ENCODE measurements around the gene LRCOL1.

The LRCOL1 gene

GRCh38 chr12:132568301-132568700 lies 42.1 kb downstream of the LRCOL1 start:
- ChIA-PET POLR2A (no interaction called here), CTCF (interaction anchor here (0.9 to 1.3 kb wide), 2 partner anchors 45 to 154 kb away, joined by 4 to 5 read pairs; no protein-coding TSS in a partner anchor)
- H3K27ac ChIP-seq (ENCODE audit: extremely low read depth, low read depth, low read length): no peak overlapping the region
- peaks cover 0 to 66% of the 10 kb centered on the region in 2 experiments; a peak in 2 of 3 replicates for H3K36me3 ChIP-seq (ENCODE audit: control insufficient read depth in 2 of 2, insufficient read depth in 1 of 2, low read length in 2 of 2)
- no peak for TF ChIP-seq ZNF560 (tag by site-specific recombination; IDR thresholded peaks at IDR 0.05; ENCODE audit: borderline replicate concordance)
- TF ChIP-seq ZNF426 (tag by site-specific recombination; IDR thresholded peaks at IDR 0.05): no peak
- no peak for TF ChIP-seq WT1 (tag by site-specific recombination; IDR thresholded peaks at IDR 0.05)
- TF ChIP-seq SCRT1 (tag by site-specific recombination; IDR thresholded peaks at IDR 0.05; ENCODE audit: borderline replicate concordance): no peak
- no peak for TF ChIP-seq ZFHX2 (tag by site-specific recombination; conservative IDR thresholded peaks at IDR 0.05)
- TF ChIP-seq YY2 (tag by site-specific recombination; IDR thresholded peaks at IDR 0.05): no peak
- no peak for TF ChIP-seq ZNF704 (tag by site-specific recombination; IDR thresholded peaks at IDR 0.05)
- TF ChIP-seq ZNF488 (tag by site-specific recombination; IDR thresholded peaks at IDR 0.05): no peak
- TF ChIP-seq HOXA7 (CRISPR knock-in tag; IDR thresholded peaks at IDR 0.05; ENCODE audit: borderline replicate concordance): no peak
- TF ChIP-seq PRDM6 (tag by site-specific recombination; IDR thresholded peaks at IDR 0.05): no peak
- TF ChIP-seq ZNF404 (tag by site-specific recombination; IDR thresholded peaks at IDR 0.05): no peak
- TF ChIP-seq ZNF571 (tag by site-specific recombination; IDR thresholded peaks at IDR 0.05): no peak
- TF ChIP-seq ZNF16 (tag by site-specific recombination; IDR thresholded peaks at IDR 0.05; ENCODE audit: low read depth): no peak
- TF ChIP-seq ZNF530 (tag by site-specific recombination; IDR thresholded peaks at IDR 0.05; ENCODE audit: low read depth): no peak
- TF ChIP-seq GFI1B (tag by site-specific recombination; IDR thresholded peaks at IDR 0.05): no peak
- TF ChIP-seq PRDM2 (tag by site-specific recombination; IDR thresholded peaks at IDR 0.05; ENCODE audit: borderline replicate concordance): no peak
- TF ChIP-seq ZNF169 (tag by site-specific recombination; IDR thresholded peaks at IDR 0.05): no peak
- no peak overlapping the region for H3K4me3 ChIP-seq (ENCODE audit: low read depth, low read length)
- no peaks in the 10 kb centered on the region for H3K9me3 ChIP-seq (ENCODE audit: control insufficient read depth, insufficient read depth, low read depth, low read length)
- no peaks in the 10 kb centered on the region for H3K4me1 ChIP-seq (ENCODE audit: control insufficient read depth, insufficient read depth, low read length)
